HG03060 (cell line): ENCODE results near the gene HDLBP.

Experiments used
- ATAC-seq: cut with Tn5 transposase; IDR thresholded peaks from one replicate; pipeline ENCODE4 v1.9.1; 2021; ENCODE audit warnings: low read depth, moderate number of reproducible peaks; ENCODE audit not compliant: unreplicated experiment

The HDLBP gene

DNA sequence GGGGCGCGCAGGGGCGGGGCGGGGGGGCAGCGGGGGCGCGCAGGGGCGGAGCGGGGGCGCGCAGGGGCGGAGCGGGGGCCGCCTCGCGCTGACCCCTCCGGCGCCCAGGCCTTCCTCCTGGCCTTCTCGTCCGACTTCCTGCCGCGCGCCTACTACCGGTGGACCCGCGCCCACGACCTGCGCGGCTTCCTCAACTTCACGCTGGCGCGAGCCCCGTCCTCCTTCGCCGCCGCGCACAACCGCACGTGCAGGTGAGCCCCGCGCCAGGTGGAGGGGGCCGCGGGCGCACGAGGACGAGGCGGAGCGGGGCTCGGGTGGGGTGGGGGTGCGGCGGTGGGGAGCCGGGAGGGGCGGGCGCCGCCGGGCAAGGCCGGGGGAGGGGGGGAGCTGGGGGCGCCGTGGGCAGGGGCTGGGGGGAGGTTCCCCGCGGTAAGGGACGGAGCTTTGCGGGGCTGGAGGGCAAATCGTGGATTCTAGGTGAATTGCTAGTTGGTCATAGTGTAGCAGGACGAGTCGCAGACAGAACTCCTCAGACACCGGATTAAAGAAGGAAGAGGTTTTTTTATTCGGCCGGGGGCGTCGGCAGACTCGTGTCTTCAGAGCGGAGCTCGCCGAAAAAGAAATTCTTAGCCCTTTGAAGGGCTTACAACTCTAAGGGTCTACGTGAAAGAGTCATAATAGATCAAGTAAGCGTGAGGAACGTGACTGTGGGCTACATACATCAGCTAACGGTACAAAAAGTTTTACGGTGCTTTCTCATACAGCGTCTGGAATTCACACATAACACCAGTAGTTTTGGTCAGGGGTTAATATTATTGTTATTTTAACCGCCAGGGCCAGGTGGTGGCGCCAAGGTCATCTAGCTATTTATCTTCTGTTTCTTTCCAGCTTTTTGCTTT is 97.1 kb downstream of the HDLBP start:
- ATAC-seq, result no peak

DNA sequence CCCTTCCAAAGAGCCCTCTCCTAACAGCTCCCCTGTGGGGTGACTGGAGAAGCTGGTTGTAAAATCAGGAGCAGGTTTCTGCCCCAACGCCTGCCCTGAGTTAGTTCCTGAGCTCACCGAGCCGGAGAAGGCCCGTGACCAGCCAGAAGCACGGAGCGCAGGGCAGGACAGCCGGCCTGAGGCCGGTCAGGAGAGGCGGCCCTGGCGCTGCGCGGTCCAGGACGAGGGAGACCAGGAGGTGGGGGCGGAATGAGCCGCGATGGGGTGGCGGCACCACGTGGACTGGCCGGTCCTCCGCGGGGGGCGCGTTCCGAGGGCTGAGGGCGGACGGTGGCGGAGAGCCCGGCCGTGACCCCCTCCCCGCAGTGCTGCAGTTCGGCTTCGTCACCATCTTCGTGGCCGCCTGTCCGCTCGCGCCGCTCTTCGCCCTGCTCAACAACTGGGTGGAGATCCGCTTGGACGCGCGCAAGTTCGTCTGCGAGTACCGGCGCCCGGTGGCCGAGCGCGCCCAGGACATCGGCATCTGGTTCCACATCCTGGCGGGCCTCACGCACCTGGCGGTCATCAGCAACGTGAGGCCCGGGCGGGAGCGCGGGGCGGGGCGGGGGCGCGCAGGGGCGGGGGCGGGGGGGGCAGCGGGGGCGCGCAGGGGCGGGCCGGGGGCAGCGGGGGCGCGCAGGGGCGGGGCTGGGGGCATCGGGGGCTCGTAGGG is 98.0 kb downstream of the HDLBP start:
- no peak for ATAC-seq

DNA sequence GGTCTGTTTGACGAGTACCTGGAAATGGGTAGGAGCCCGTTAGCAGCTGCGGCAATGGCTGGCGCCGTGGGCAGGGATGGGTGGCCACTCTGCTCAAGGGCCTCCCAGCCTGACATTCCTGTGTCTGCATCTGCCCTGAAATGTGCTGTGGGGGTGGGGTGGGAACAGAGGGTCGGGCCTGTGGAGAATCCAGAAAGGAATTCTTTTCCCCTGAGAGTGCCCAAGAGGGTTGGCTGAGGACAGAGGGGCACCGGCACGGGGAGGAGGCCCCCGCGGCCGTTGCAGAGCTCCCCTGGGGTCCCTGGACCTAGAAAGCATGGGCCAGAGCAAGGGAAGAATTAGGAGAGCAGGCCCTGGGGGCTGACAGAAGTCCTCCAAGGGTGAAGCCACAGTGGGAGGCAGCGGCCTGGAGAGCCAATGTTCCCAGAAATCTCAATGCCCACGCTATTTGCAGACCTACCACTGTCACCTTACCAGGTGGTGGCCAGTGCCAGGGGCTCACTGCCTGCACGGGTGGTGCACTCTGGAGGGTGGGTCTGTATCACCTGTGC is 99.2 kb downstream of the HDLBP start:
- ATAC-seq, result no peak

DNA sequence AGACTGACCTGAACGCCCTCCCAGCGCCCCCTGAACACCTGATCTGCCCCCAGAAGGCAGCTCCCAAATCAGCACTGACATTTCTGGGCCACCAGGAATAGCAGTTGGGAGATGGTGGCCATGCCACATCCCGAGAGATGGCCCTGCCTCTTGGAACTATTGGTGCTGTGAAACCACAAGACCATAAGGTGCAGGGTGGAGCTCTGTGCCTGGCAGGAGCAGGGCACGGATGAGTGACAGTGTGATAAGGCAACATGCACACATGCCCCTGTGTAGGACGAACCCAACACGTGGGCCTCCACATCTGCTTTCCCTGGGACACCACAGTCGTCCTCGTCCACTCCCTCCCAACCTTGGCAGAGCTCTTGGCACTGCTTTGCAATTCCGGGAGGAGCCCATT is 100.1 kb downstream of the HDLBP start:
- no peak for ATAC-seq

DNA sequence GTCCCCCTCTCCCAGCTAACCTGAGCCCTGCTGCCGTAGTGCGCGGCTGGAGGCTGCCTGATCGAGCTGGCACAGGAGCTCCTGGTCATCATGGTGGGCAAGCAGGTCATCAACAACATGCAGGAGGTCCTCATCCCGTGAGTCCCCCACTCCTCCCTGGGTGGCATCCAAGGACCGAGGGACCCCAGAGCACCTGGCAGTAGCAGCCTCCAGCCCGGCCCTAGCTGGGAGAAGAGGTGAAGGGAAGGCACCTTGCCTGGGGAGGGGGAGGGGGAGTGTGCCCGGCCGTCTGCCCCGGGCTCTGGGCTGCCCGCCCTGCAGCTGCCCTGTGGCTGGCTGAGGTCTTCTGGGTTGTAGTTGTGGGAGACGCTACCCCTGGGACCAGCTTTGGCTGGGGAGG is 100.7 kb downstream of the HDLBP start:
- no peak for ATAC-seq

DNA sequence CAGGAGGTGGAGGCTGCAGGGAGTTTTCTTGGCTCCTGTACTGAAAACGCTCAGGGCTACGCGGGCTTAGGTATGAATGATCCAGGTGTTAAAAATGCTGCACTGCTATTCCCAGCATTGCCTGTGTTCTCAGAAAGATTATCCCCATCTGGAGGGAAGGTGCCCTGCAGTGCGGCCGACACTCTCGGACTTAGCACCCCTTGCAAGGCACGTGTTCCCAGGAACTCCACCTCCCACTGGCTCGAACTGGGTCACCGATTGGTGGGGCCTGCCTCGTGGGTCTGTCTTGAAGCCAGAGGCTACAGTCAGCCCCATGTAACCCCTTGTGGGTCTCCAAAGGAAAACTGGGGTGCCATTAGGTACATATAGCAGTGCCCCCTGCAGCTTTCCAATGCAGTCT is 101.3 kb downstream of the HDLBP start:
- ATAC-seq, result no peak

DNA sequence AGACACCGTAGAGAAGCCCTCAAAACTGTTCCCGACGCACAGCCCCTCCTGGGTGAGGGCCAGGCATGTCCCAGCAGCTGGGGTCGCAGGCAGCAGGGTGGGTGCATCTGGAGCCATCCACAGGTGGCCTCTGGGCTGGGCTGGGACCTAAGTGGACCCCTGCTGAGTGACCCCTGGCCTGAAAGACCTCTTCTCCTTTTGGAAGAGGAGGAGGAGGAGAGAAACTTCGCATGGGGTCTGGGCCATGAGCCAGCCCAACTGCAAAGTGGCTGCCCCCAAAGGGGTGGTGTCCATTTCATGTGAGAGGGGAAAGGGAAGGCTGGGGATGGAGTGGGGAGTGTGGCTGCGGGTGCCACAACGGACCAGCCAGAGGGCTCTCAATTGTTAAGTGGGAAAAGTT is 101.9 kb downstream of the HDLBP start:
- no peak for ATAC-seq

DNA sequence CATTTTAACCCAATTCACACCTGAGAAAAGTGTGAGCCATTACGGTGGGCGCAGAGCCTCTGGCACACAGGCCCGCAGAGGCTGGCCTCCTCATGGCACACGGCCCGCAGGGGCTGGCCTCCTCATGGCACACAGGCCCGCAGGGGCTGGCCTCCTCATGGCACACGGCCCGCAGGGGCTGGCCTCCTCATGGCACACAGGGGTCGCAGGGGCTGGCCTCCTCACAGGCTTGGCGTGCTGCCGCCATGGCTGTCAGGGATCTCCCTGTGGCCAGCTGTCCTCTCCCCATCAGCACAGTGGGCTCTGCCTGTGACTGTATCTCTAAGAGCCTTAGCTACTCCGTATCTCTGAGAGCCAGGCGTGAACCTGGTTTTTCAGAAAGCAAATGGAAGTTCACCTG is 102.4 kb downstream of the HDLBP start:
- ATAC-seq, result no peak

DNA sequence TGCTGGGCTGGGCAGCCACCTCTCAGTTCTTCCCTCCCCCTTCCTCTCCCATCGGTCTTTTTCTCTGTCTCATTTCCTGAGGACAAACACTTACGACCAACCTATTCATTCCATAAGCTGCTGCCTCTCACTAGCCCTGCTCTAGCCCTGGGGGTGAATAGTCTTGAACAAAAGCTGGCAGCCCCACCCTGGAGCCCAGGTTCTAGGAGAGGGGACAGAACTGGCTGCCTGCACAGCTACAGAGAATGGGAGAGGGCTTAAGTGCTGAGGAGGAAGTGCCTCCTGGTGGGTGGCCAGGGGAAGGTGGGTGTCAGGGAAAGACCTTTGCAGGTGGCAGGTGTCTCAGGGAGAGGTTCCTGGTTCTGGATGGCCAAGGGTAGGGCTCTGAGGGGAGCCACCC is 104.2 kb downstream of the HDLBP start:
- no peak for ATAC-seq

DNA sequence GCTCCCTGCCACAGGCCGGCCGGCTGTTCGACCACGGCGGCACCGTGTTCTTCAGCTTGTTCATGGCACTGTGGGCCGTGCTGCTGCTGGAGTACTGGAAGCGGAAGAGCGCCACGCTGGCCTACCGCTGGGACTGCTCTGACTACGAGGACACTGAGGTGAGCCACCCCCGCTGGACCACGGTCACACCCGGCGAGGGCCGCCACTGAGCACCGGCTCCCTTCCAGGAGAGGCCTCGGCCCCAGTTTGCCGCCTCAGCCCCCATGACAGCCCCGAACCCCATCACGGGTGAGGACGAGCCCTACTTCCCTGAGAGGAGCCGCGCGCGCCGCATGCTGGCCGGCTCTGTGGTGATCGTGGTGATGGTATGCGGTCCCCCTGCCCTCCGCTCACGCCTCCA is 106.2 kb downstream of the HDLBP start:
- ATAC-seq, result no peak

DNA sequence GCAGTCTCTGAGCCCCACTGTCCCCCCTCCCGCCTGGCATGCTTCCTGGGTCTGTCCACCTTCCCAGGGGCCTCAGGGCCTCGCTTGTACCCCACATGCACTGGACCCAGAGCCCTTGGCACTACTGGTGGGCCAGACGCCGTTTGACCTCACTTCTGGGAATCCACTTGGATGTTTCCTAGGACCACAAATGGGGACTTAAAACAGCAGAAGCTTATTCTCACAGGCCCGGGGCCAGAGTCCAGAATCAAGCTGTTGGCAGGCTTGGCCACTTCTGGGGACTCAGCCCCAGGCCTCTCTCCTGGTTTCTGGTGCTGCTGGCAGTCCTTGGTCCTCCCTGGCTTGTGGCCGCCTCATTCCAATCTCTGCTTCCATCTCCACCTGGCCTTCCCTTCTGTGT is 107.4 kb downstream of the HDLBP start:
- ATAC-seq, result no peak

DNA sequence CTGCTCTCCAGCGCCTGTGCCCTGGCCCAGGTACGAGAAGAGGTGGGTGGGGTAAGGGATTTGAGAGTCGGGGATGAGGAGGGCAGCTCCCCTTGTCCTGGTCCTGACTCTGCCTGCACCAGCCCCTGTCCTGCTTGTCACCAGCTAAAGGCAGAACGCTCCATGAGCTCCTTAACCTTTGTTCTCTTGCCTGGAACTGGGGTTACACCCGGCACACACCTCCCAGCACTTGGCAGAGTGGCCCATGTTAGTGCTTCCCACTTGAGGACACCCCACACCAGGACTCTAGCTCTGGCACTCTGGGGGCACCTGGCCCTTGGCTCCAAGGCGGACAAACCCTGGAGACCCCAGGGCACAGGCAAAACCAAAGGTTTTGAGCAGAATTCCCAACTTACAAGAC is 107.8 kb downstream of the HDLBP start:
- ATAC-seq, result no peak

DNA sequence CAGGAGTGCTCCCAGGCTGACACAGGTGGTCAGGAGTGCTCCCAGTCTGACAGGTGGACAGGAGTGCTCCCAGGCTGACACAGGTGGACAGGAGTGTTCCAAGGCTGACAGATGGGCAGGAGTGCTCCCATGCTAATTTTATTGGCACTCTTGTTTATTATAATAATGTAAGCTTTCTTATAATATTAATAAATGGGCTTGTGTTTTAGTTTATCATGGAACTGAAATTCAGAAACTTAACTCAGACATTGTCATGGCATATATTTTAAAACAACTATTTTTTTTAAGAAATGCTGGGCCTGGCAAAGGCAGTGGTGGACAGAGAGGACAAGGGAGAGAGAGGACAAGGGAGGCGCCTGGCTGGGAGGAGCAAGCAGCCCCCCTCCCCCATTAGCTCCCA is 108.3 kb downstream of the HDLBP start:
- ATAC-seq, result no peak

DNA sequence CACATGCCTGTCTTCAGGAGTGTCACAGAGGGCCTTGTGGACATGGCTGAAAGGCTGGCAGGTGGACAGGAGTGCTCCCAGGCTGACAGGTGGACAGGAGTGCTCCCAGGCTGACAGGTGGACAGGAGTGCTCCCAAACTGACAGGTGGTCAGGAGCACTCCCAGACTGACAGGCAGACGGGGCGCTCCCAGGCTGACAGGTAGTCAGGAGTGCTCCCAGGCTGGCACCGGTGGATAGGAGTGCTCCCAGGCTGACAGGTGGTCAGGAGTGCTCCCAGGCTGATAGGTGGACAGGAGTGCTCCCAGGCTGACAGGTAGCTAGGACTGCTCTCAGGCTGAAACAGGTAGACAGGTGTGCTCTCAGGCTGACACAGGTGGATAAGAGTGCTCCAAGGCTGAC is 110.4 kb downstream of the HDLBP start:
- ATAC-seq, result no peak

DNA sequence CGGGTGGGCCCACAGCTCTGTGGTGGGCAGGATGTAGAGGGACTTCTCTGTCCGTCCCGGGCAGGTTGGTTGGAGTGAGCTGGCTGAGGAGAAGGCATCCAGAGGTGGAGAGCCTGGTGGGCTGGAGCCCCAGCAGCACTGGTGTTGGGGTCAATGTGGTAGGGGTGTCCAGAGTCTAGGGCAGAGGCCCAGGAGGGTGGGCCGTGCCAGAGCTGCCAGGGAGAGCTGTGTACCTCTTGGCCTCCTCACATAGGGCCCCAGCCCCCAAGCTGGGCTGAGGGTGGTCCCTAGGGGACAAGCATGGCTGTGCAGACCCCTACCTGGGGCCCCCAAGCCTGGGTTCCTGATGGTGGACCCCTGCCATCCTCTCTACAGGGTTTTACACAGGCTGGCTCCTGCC is 111.0 kb downstream of the HDLBP start:
- ATAC-seq, result no peak

DNA sequence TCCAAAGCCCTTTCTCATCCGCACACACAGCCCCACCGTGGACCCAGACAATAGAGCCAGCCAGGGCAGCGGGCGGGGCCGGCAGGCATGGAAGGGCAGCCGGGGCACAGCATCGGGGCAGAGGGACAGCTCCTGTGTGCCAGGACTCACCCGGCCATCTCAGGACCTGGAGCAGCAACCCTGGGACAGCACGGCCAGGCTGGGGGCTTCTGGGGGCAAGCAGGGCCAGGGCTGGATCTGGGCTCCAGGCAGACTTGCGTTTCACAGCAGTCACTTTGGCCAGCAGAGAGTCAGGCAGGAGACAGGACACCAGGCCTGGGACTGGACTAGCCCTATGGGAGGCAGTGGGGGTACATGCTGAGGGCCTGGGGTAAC is 111.5 kb downstream of the HDLBP start:
- ATAC-seq, result no peak

DNA sequence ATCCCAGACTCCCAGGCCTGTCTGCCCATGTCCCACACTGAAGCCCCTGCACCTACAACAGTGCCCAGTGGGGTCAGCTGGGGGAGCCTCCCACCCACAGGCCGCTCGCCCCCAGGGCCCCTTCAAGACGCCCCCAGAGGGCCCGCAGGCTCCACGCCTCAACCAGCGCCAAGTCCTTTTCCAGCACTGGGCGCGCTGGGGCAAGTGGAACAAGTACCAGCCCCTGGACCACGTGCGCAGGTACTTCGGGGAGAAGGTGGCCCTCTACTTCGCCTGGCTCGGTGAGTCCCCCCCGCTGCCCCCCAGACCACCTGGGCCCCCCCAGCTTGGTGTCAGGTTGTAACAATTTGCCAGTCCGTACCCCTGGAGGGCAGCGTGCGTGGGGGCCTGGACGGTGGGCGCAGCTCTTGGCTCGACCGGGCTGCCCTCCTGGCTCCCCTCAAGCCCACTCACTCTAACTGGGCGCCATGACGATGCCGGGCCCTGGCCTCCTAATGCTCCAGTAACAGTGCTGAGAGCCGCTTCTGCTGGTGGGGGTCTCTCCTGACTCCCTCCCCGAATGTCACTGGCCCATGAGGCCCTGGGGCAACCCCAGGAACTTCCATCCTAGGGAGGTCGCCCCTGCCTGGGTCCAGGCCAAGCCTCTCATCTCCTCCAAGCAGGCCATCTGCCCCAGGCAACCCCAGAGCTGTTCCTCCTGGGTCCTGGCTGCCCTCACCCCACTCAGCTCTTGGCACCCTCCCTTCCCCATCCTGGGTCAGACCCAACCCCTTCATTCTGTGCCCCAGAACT is 112.1 kb downstream of the HDLBP start:
- ATAC-seq, result no peak

DNA sequence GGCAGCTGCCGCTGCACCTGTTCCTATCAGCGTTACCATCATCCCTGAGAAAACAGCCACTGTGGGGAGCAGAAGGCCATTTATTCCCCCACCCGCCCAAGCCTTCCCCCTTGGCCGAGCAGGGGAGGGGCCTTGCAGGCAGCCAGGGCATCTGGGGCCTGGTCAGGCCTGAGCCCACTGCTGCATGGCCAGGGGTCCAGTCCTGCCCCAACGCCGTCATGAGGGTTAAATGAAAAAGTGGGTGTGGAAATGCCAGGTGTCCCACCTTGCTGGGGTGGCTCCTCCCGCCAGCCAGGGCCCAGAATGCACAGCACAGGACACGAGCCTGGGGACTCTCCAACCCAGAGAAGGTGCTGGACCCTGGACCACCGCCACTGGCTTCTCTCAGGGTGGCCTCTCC is 112.8 kb downstream of the HDLBP start:
- ATAC-seq, result no peak

DNA sequence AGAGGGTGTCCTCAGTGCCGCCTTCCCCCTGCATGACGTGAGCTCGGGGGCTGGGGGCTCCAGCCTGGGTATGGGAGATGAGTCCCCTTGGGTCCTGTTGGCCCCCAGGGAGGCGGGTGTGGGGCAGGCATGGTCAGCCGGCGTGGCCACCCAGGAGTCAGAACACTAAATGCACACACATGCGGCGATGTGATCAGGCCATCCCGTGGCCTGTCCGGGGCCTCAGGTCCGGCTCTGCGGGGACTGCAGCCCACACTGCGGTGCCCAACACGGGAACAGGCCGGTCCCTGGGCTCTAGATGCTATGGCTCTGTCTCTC is 113.2 kb downstream of the HDLBP start:
- ATAC-seq, result no peak

DNA sequence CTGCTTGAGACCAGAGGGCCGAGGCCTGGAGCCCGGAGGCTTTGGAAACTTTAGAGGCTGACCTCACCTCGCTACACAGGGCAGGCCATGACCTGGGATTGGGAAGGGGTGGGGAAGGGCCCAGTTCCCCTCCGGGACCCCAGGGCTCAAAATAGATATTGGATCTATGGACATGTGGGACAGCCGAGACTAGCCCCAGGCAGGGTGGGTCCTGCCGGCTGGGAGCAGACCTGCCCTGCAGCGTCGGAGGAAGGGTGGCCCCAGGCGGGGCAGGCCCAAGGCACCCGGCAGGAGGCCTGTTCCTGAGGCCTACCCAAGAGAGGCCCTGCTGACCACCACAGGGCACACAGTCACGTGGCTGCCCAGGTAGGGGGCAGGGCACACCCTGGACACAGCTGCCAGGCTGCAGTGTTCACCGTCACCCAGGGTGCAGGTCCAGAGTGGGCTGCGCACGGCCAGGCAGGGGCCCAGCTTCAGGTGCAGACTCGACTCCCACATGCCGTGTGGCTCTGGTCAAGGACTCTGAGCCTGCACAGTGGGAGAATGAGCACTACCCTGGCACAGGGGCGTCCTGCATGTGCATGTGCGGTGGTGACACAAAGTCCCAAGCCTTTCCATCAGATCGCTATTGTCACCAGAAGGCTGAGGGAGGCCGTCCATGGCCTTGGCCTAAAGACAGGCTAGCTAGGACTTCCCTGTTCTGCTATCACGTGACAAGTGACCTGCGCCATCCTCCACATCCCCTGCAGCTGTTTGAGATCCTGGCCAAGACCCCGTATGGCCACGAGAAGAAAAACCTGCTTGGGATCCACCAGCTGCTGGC is 113.8 kb downstream of the HDLBP start:
- ATAC-seq, result no peak
